Endothelial cell of umbilical vein (primary cell): ENCODE data around the gene VPS37C. TPM values are rescaled to one million over a fixed set of nuclear protein-coding genes. Genes with fewer than 3 reads are reported as not detected.

Source experiments
- BruUV-seq: library from RNA; stranded (reverse); fragments of 400-500 nt; replicated peaks from 2 replicates; lab custom pipeline; 2021; lab: Mats Ljungman, UMichigan
- CTCF ChIA-PET: fragments of 300-600, 350-600 bp; sonication (Branson Sonifier 250); formaldehyde crosslinking; loops from one replicate; lab custom pipeline; 2021; ENCODE audit warnings: antibody characterized with exemption, inconsistent platforms; lab: Charles Lee
- POLR2A ChIA-PET: fragments of 300-600, 350-600 bp; sonication (Branson Sonifier 250); formaldehyde crosslinking; loops from one replicate; lab custom pipeline; 2021; ENCODE audit warnings: antibody characterized with exemption, inconsistent platforms; lab: Charles Lee
- DNase-seq: peaks from one replicate; pipeline ENCODE4 v3.0.0-alpha.2; 2011; ENCODE audit warnings: low read depth, low spot score
- FAIRE-seq: peaks from 2 replicates; lab custom pipeline; 2011; peaks lifted over from hg19 to GRCh38; lab: Jason Lieb, UNC
- H2AFZ ChIP-seq: 2 replicates; pipeline ENCODE4 v1.6.0; 2012; ENCODE audit warnings: low read depth, low read length, control low read depth, inconsistent platforms
- H3K27ac ChIP-seq: 2 replicates; pipeline ENCODE4 v1.5.1; 2011; ENCODE audit warnings: low read depth, mild to moderate bottlenecking, control low read depth, low read length, moderate library complexity; ENCODE audit not compliant: insufficient read depth
- H3K27me3 ChIP-seq, 2 experiments: 2 replicates each; pipeline versions ENCODE4 v1.6.0 to v1.6.1; 2011; ENCODE audit warnings: low read length in 2 of 2, mixed read lengths in 1 of 2; ENCODE audit not compliant: control insufficient read depth in 2 of 2, insufficient read depth in 2 of 2
- H3K36me3 ChIP-seq, 2 experiments: 2 replicates in 1 of 2; 3 replicates in 1 of 2; pipeline ENCODE4 v1.5.1; 2011; ENCODE audit warnings: low read length in 2 of 2, mild to moderate bottlenecking in 1 of 2, moderate library complexity in 1 of 2; ENCODE audit not compliant: control insufficient read depth in 2 of 2, insufficient read depth in 2 of 2; ENCODE audit errors: extremely low read depth in 1 of 2
- H3K4me1 ChIP-seq: 3 replicates; pipeline ENCODE4 v1.5.1; 2011; ENCODE audit warnings: mild to moderate bottlenecking, low read length; ENCODE audit not compliant: control insufficient read depth, insufficient read depth; ENCODE audit errors: extremely low read depth
- H3K4me2 ChIP-seq: 2 replicates; pipeline ENCODE4 v1.6.1; 2011; ENCODE audit warnings: low read length, control low read depth, mixed read lengths; ENCODE audit not compliant: insufficient read depth
- H3K4me3 ChIP-seq, 3 experiments: fragments of 200-600 bp in 1 of 3; sonication (generic), shearing (Covaris generic) in 1 of 3; replicated peaks in 1 of 3; 2 replicates each; pipeline ENCODE4 v1.5.1; 2011 to 2016; ENCODE audit warnings: control low read depth in 3 of 3, low read length in 3 of 3, mild to moderate bottlenecking in 2 of 3, inconsistent platforms in 1 of 3, low read depth in 1 of 3, moderate library complexity in 1 of 3; ENCODE audit not compliant: insufficient read depth in 1 of 3
- H3K79me2 ChIP-seq: 2 replicates; pipeline ENCODE4 v1.6.0; 2012; ENCODE audit warnings: low read length, inconsistent platforms; ENCODE audit not compliant: control insufficient read depth, insufficient read depth
- H3K9ac ChIP-seq: replicated peaks from 2 replicates; pipeline ENCODE3; 2011; ENCODE audit warnings: low read length, control low read depth; ENCODE audit not compliant: insufficient read depth; ENCODE audit errors: extremely low read depth
- H3K9me1 ChIP-seq: replicated peaks from 3 replicates; pipeline ENCODE4 v1.6.0; 2011; ENCODE audit warnings: mild to moderate bottlenecking, low read length; ENCODE audit not compliant: control insufficient read depth, insufficient read depth; ENCODE audit errors: extremely low read depth
- H3K9me3 ChIP-seq: replicated peaks from 2 replicates; pipeline ENCODE4 v1.5.1; 2012; ENCODE audit warnings: low read length, inconsistent platforms; ENCODE audit not compliant: control insufficient read depth, insufficient read depth
- H4K20me1 ChIP-seq: replicated peaks from 2 replicates; pipeline ENCODE3; 2011; ENCODE audit warnings: mild to moderate bottlenecking, low read length; ENCODE audit not compliant: control insufficient read depth, insufficient read depth; ENCODE audit errors: extremely low read depth
- CTCF ChIP-seq, 2 donors: IDR thresholded peaks; 1 replicate in 1 of 2; 2 replicates in 1 of 2; pipeline ENCODE4 v1.5.1; 2011; ENCODE audit warnings: low read length in 2 of 2, mild to moderate bottlenecking in 2 of 2, moderate library complexity in 2 of 2, control low read depth in 1 of 2, inconsistent platforms in 1 of 2, low read depth in 1 of 2; ENCODE audit not compliant: insufficient read depth in 1 of 2; ENCODE audit errors: extremely low read depth in 1 of 2
- EZH2 ChIP-seq: IDR thresholded peaks from 2 replicates; pipeline ENCODE4 v1.6.1; 2012; ENCODE audit warnings: borderline replicate concordance, low read depth, mild to moderate bottlenecking, moderate library complexity, low read length, inconsistent platforms; ENCODE audit not compliant: severe bottlenecking
- FOS ChIP-seq: IDR thresholded peaks from 2 replicates; pipeline ENCODE4 v1.6.1; 2011; ENCODE audit warnings: mild to moderate bottlenecking, low read length, moderate library complexity, borderline replicate concordance; ENCODE audit not compliant: insufficient read depth
- GATA2 ChIP-seq: IDR thresholded peaks from 2 replicates; pipeline ENCODE4 v1.7.0; 2011; ENCODE audit warnings: low read depth, mild to moderate bottlenecking, moderate library complexity, mixed read lengths, low read length; ENCODE audit not compliant: insufficient read length, insufficient read depth
- JUN ChIP-seq: IDR thresholded peaks from 2 replicates; pipeline ENCODE4 v1.6.1; 2011; ENCODE audit warnings: borderline replicate concordance, low read depth; ENCODE audit not compliant: insufficient read length, insufficient read depth
- MAX ChIP-seq: IDR thresholded peaks from 2 replicates; pipeline ENCODE4 v1.6.1; 2011; ENCODE audit not compliant: insufficient read depth, insufficient read length
- MYC ChIP-seq: IDR thresholded peaks from one replicate; pipeline ENCODE4 v1.6.1; 2011; ENCODE audit warnings: mild to moderate bottlenecking, low read depth, low read length
- POLR2A ChIP-seq: IDR thresholded peaks from 2 replicates; pipeline ENCODE4 v1.6.1; 2012; ENCODE audit warnings: low read depth, mild to moderate bottlenecking, control low read depth, low read length
- POLR2AphosphoS5 ChIP-seq: IDR thresholded peaks from 2 replicates; pipeline ENCODE4 v1.6.1; 2012; ENCODE audit warnings: low read depth, mild to moderate bottlenecking, control low read depth, low read length, moderate library complexity; ENCODE audit not compliant: insufficient read depth
- dilution Hi-C: fragments of 300-500 bp; cut with MboI; formaldehyde crosslinking; loops from one replicate; pipeline ENCODE4 v1.15.0; 2019; ENCODE audit warnings: low sequenced_read_pairs; ENCODE audit not compliant: extremely low pct_ligation_motif_present
- intact Hi-C: fragments of 100-400 bp; cut with micrococcal nuclease; formaldehyde crosslinking; loops from one replicate; pipeline ENCODE4 v1.10.0; 2022
- polyA plus RNA-seq, 4 experiments: library from polyadenylated mRNA; depleted of rRNA in 3 of 4; stranded (reverse) in 3 of 4; unstranded in 1 of 4; fragments of >200 nt; gene quantifications; 2 replicates each; pipeline versions ENCODE4 v1.2.1 to v1.2.3, GENCODE V29; 2011 to 2012; ENCODE audit warnings: missing spikeins in 1 of 4
- total RNA-seq: library from RNA; stranded (reverse); gene quantifications from 2 replicates; pipeline ENCODE4 v1.2.3, GENCODE V29; 2021

VPS37C gene
- total and polyA plus RNA-seq, 2 donors (not counting 3 experiments of a cell fraction or from before 2014, with no cell fraction given), result 17.7 to 23.4 TPM

- no peak overlapping the region for H2AFZ ChIP-seq
- POLR2A ChIA-PET, result no interaction called here
- H3K27ac ChIP-seq, result no peak overlapping the region
- no peak overlapping the region for H3K9ac ChIP-seq
- H3K79me2 ChIP-seq, result no peaks in the 10 kb centered on the region
- no peak overlapping the region for H3K4me2 ChIP-seq
- DNase-seq (no peak), FAIRE-seq (no peak)
- H3K4me1 ChIP-seq, result peaks cover 3% of the 10 kb centered on the region
- BruUV-seq, result no TSS peak
- H3K4me3 ChIP-seq, result no peak overlapping the region
- H4K20me1 ChIP-seq, result no peaks in the 10 kb centered on the region
- H3K27me3 ChIP-seq, result no peaks in the 10 kb centered on the region
- TF ChIP-seq EZH2 (no peak), POLR2A (no peak), FOS (no peak), JUN (no peak), MYC (no peak), MAX (no peak), GATA2 (no peak), POLR2AphosphoS5 (no peak), CTCF (IDR thresholded peaks at IDR 0.05; ENCODE audit: extremely low read depth in 1 of 2, insufficient read depth in 1 of 2, low read depth in 1 of 2, low read length in 2 of 2) (no peak)
- CTCF ChIA-PET, result interaction anchor here (1.4 to 3.4 kb wide), 4 partner anchors 27 to 301 kb away, joined by 5 to 22 read pairs (median 12); no protein-coding TSS in a partner anchor
- dilution Hi-C loops (no loop called here), intact Hi-C loops (loop anchor here (10.0 kb wide), 1 partner anchor 217 kb away; the partner anchor contains the start of gene TMEM109)
- no peaks in the 10 kb centered on the region for H3K9me3 ChIP-seq
- H3K36me3 ChIP-seq, result peaks cover 0 to 11% of the 10 kb centered on the region in 2 experiments
- no peaks in the 10 kb centered on the region for H3K9me1 ChIP-seq
These were observed 29.6 kb downstream of the VPS37C start for GRCh38 chr11:61131586-61131985.
